Activated naive CD8-positive, alpha-beta T cell treated with anti-CD3 and anti-CD28 coated beads, Interleukin-2, amount 10 ng/mL, durations not matched to agents 7 days and 5 days (primary cell): ENCODE data around the gene PRPSAP2. TPM values are rescaled to one million over a fixed set of nuclear protein-coding genes. Genes with fewer than 3 reads are reported as not detected.

Experiments used
- ATAC-seq: fragments of 150-1000 bp; cut with Tn5 transposase; one replicate; pipeline ENCODE4 v1.10.0; 2021; ENCODE audit warnings: low read depth, moderate library complexity
- POLR2A ChIA-PET: fragments of 350-600 bp; sonication (Branson Sonifier 250); formaldehyde crosslinking; loops from one replicate; lab custom pipeline; 2021; ENCODE audit warnings: antibody characterized with exemption; lab: Charles Lee
- DNase-seq: peaks from one replicate; pipeline ENCODE4 v3.0.0; 2021
- H3K27ac Mint-ChIP-seq: one replicate; pipeline ENCODE4 v1.8.0; 2022; ENCODE audit warnings: mild to moderate bottlenecking, mixed read lengths
- H3K27me3 Mint-ChIP-seq: one replicate; pipeline ENCODE4 v1.8.0; 2022; ENCODE audit warnings: mild to moderate bottlenecking, moderate library complexity, mixed read lengths
- H3K36me3 Mint-ChIP-seq: one replicate; pipeline ENCODE4 v1.8.0; 2021; ENCODE audit warnings: mild to moderate bottlenecking, mixed read lengths
- H3K4me1 Mint-ChIP-seq: one replicate; pipeline ENCODE4 v1.8.0; 2021; ENCODE audit warnings: mixed read lengths
- H3K4me3 Mint-ChIP-seq: one replicate; pipeline ENCODE4 v1.8.0; 2022; ENCODE audit warnings: mild to moderate bottlenecking, moderate library complexity, mixed read lengths
- H3K9me3 Mint-ChIP-seq: one replicate; pipeline ENCODE4 v1.8.0; 2021; ENCODE audit warnings: mixed read lengths
- total RNA-seq, 2 experiments: library from RNA; stranded (reverse); gene quantifications; one replicate each; pipeline ENCODE4 v1.2.3, GENCODE V29; 2021

PRPSAP2 gene
- total RNA-seq, 2 experiments from 2014 or later, result 51.6 to 63.4 TPM

DNA sequence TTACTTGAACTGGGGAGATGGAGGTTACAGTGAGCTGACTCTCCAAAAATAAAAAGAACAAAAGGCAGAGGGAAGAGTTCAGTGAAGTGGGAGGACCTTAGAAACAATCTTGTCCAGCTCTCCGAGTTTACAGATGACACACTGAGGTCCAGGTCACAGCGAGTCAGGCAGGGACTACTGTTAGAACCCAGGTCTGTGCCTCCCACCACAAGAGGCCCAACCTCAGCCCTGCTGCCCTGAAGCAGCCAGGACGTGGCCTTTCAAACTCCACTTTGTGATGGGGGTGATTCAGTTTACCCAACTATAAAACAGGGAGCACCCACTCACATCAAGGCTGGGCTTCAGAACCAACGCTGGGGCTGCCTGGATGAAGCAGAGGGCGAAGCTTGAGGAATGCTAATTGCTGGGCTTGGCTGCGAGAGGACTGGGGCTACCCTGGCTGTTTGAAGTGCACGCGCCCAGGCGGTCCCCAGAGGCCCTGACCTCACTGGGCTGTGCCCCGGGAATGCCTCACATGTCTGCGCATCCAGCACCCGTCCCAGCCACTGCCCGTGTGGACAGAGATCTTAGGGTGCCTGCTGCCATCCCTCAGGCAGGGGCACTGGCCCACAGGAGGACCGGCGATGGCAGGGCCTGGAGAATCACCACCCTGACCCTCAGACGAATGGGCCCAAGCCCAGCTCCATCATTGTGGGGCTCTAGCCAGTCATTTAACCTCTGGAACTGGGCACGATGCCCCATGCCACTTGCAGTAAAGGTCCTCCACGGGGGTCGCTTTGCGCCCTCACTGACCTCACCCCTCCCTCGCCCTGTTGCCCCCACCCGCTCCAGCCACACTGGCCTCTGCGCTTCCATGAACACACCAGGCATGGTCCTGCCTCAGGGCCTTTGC lies 105.4 kb downstream of the PRPSAP2 start:
- Mint-ChIP-seq H3K27ac (no peak overlapping the region), H3K36me3 (no peaks in the 10 kb centered on the region), H3K9me3 (no peaks in the 10 kb centered on the region), H3K4me1 (peaks cover 3% of the 10 kb centered on the region), H3K27me3 (no peaks in the 10 kb centered on the region), H3K4me3 (no peak overlapping the region)
- DNase-seq (no peak), ATAC-seq (no peak)
- POLR2A ChIA-PET, result interaction anchor here (0.6 kb wide), 1 partner anchor 45 kb away, joined by 3 read pairs; no protein-coding TSS in a partner anchor

DNA sequence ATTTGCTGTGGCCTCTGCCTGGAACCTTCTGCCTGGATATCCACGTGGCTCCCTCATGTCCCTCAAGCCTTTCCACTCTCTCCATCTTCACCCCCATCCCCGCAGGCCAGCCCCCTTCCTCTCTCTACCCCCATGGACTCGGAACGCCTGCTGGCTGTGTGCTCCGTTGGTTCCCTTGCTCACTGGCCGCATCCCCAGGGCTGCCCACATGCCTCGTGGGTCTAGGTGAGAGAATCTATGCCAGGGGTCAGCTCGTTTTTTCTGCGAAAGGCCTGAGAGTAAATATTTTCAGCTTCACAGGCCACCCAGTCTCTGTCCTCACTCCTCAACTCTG lies 106.1 kb downstream of the PRPSAP2 start:
- no peak for ATAC-seq
- no peaks in the 10 kb centered on the region for H3K36me3 Mint-ChIP-seq
- no peaks in the 10 kb centered on the region for H3K27me3 Mint-ChIP-seq
- no peak for DNase-seq
- H3K4me3 Mint-ChIP-seq, result no peak overlapping the region
- H3K9me3 Mint-ChIP-seq, result no peaks in the 10 kb centered on the region
- H3K27ac Mint-ChIP-seq, result peak overlapping the region; percentile 7
- peaks cover 3% of the 10 kb centered on the region for H3K4me1 Mint-ChIP-seq
- POLR2A ChIA-PET, result interaction anchor here (0.6 kb wide), 1 partner anchor 44 kb away, joined by 3 read pairs; no protein-coding TSS in a partner anchor

DNA sequence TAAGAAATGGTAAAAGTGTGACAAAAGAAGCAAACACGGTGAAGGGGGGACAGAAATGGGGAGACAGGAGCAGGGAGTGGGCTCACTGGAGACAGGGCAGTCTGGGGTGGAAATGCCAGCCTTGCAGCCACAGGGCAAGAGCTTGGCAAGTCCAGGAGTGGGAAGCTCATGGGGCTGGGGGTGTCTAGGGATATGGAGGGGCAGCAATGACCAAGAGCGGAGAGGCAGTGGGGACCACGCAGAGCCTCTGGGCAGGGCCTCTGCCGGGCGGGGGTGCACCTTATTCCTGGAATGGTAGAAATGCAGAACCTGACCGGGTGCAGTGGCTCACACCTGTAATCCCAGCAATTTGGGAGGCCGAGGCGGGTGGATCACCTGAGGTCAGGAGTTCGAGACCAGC lies 106.6 kb downstream of the PRPSAP2 start:
- Mint-ChIP-seq H3K36me3 (no peaks in the 10 kb centered on the region), H3K4me1 (peaks cover 3% of the 10 kb centered on the region), H3K4me3 (no peak overlapping the region), H3K9me3 (no peaks in the 10 kb centered on the region), H3K27ac (no peak overlapping the region), H3K27me3 (no peaks in the 10 kb centered on the region)
- no peak for ATAC-seq
- DNase-seq, result no peak
- POLR2A ChIA-PET, result no interaction called here

DNA sequence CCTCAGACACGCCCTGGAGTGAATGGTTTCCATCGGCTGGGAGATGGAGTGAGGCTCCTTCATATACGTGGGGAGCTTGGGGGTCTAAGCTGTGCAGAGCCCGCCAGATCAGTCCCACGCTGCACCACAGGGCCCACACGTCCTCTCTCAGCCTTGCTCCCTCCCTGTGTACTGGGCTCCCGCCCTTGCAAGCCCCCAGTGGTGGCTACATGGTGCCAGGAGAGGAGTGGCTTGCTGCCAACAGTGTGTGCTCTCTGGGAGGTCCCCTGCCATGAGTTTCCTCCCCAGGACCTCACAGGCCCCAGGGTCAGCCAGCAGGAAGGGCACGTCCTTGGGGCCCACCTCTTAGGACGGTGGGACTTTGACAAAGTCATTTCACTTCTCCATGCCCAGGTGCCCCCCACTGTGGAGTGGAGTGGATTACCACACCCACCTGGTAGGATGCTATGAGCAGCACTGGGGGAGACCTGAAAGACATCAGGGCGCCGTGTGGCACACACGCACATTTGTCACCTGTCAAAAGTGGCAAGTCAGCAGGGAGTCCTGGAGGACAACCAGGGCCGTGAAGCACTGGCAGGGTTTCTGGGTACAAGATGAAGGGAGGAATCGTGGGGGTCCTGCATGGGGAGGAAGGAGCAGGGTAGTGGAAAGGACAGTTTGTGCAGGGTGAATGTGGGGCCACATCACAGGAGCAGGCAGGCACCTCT lies 107.8 kb downstream of the PRPSAP2 start:
- no peak overlapping the region for H3K27ac Mint-ChIP-seq
- POLR2A ChIA-PET, result no interaction called here
- no peaks in the 10 kb centered on the region for H3K27me3 Mint-ChIP-seq
- ATAC-seq (no peak), DNase-seq (no peak)
- H3K4me3 Mint-ChIP-seq, result no peak overlapping the region
- no peaks in the 10 kb centered on the region for H3K36me3 Mint-ChIP-seq
- H3K9me3 Mint-ChIP-seq, result no peaks in the 10 kb centered on the region
- peaks cover 3% of the 10 kb centered on the region for H3K4me1 Mint-ChIP-seq

DNA sequence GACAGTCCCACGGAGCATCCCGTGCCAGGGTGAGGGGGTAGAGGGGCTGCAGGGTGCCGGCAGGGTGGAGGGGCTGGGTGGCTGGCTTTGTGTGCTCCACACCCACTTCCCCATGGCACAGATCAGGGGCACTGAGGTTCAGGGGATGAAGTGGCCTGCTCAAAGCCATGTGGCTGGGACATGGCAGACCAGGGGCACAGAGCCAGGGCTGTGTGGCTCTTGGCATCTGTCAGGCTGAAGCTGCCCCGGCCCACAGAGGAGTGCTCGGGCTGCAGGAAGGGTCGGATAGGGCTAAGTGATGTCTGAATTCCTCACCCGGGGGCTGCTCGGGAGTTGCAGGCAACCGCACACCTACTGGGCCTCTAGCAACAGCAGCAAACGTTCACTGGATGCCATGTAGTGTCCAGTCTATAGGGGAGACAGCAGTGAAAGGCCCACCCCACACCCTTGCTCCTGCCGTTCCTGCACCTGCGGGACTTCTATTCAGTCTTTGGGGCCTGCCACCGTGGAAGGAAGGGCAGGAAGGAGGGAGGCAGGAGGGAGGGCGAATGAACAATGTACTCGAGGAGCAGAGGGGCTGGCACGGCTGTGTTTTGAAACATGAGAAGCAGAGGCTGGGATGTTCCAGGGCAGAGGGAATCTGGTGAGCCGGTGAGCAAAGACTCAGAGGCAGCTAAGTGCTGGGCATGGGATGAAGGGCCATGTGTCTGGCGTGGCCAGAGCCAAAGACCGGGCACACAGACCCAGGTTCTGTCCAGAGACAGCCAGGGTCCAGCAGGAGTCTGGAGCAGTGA lies 109.1 kb downstream of the PRPSAP2 start:
- no peak overlapping the region for H3K27ac Mint-ChIP-seq
- H3K9me3 Mint-ChIP-seq, result no peaks in the 10 kb centered on the region
- H3K36me3 Mint-ChIP-seq, result no peaks in the 10 kb centered on the region
- H3K27me3 Mint-ChIP-seq, result no peaks in the 10 kb centered on the region
- ATAC-seq, result no peak
- H3K4me3 Mint-ChIP-seq, result no peak overlapping the region
- POLR2A ChIA-PET, result no interaction called here
- DNase-seq, result no peak
- no peaks in the 10 kb centered on the region for H3K4me1 Mint-ChIP-seq

DNA sequence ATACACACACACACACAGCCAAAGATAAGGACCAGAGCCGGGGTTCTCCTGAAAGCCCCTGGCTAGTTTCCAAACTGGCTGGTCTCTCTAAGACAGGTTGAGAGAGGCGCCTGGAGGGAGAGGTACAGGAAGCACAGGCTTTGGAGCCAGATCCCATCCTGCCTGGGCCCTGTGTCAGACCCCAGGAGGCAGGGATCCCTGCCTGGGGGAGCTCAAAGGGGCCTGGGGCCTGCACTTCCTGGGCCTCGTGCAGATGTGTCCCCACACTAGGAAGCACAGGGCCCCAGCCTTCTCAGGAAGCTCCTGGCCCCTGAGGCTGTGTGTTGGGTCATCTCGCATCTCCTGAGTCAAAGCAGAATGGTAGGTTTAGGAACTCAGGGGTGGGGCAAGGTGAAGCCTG lies 110.0 kb downstream of the PRPSAP2 start:
- Mint-ChIP-seq H3K9me3 (no peaks in the 10 kb centered on the region), H3K4me1 (no peaks in the 10 kb centered on the region), H3K36me3 (no peaks in the 10 kb centered on the region), H3K27me3 (no peaks in the 10 kb centered on the region), H3K4me3 (no peak overlapping the region), H3K27ac (no peak overlapping the region)
- POLR2A ChIA-PET, result no interaction called here
- DNase-seq, result no peak
- no peak for ATAC-seq

DNA sequence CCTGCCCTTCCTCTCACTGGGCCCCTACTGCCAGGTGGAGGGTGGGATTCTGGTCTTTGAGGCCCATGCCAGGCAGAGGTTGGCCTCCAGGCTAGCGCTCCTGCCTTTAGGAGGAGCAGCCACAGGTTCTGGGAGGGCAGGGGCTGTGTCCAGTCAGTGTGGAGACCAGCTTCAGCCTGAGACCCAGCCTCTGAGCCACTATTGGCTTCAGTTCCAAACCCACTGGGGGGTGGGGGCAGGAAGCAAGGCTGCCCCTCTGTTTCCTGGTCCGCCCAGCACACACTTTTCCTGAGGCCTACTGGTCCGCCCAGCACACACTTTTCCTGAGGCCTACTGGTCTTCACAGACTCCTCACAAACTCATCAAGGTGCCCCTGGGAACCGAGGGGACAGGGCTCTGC lies 110.4 kb downstream of the PRPSAP2 start:
- no peak for ATAC-seq
- no peaks in the 10 kb centered on the region for H3K4me1 Mint-ChIP-seq
- no peaks in the 10 kb centered on the region for H3K36me3 Mint-ChIP-seq
- no peak overlapping the region for H3K4me3 Mint-ChIP-seq
- no peaks in the 10 kb centered on the region for H3K9me3 Mint-ChIP-seq
- no peaks in the 10 kb centered on the region for H3K27me3 Mint-ChIP-seq
- DNase-seq, result no peak
- POLR2A ChIA-PET, result no interaction called here
- H3K27ac Mint-ChIP-seq, result no peak overlapping the region

DNA sequence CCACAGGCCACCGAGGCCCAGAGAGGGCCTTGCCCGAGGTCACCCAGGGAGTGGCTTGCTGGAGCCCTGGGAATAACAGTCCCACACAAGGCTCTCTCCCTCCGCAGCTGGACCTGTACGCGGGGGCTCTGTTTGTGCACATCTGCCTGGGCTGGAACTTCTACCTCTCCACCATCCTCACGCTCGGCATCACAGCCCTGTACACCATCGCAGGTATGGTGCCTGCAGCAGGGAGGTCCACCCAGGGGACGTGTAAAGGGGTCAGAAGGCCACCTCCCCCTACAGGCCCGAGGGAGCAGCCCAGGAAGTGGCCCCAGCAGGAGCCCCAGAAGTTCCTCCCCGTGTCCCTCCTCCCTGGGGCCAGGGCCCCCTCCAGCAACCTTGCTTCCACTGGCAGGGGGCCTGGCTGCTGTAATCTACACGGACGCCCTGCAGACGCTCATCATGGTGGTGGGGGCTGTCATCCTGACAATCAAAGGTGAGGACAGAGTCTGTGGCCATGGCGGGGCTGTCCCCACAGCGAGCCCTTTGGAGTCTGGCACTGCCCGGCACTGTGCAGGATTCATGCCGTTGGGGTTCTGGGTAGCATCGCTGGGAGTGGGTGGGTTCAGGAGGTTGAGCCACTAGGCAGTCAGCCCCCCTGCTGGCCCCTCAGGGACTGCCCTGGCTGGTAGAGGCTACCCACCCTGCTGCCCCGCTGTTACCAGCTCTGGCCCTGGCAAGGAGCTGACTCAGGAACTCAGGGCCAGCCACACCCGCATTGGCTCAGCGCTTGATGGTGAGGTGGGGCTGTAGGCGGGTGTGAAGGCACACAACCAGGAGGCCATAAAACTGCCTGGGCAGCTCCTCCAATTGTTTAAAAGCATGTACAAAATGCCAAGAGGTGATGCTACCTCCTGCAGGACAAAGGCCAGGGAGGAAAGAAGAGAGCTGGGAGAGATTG lies 111.3 kb downstream of the PRPSAP2 start:
- POLR2A ChIA-PET, result interaction anchor here (1.3 kb wide), 1 partner anchor 14 kb away, joined by 3 read pairs; no protein-coding TSS in a partner anchor
- no peak overlapping the region for H3K27ac Mint-ChIP-seq

DNA sequence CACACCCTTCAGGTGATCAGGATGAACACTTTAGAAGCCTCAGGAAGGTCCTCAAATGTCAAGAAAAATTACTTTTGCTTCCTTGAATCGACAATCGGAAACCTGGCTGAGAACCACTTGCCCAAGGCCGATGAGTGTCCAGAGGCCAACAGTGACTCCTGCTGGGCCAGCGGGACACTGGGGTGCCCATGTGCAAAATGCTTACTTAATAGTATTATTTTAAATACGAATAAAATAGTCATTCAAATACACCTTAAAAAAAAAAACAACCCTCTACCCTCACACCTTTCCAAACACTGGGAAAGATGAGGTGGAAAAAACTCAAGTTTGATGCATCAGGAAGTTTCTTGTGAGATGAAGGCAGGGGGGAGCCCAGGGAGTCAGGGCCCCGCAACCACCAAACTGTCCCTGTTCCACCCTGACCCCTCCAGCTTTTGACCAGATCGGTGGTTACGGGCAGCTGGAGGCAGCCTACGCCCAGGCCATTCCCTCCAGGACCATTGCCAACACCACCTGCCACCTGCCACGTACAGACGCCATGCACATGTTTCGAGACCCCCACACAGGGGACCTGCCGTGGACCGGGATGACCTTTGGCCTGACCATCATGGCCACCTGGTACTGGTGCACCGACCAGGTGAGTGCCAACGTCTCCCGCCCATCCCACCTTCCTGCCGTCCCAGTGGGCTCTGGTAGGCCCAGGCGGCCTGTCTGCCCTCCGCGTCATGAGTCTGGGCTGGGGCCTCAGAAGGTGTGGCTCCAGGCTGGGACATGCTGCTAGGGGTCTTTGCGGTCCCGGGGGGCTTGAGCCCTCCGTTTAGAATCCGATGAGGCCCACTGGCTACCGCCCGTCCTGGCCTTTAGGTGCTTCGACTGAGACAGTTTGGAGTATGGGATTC lies 112.9 kb downstream of the PRPSAP2 start:
- DNase-seq (no peak), ATAC-seq (no peak)
- Mint-ChIP-seq H3K4me3 (no peak overlapping the region), H3K27ac (no peak overlapping the region), H3K9me3 (no peaks in the 10 kb centered on the region), H3K4me1 (no peaks in the 10 kb centered on the region), H3K27me3 (no peaks in the 10 kb centered on the region), H3K36me3 (no peaks in the 10 kb centered on the region)
- POLR2A ChIA-PET, result interaction anchor here (1.3 kb wide), 1 partner anchor 15 kb away, joined by 3 read pairs; no protein-coding TSS in a partner anchor

More for the DNA sequence above, 111.3 kb downstream of the PRPSAP2 start:
- no peaks in the 10 kb centered on the region for H3K36me3 Mint-ChIP-seq
- no peak for DNase-seq
- H3K4me1 Mint-ChIP-seq, result no peaks in the 10 kb centered on the region
- H3K9me3 Mint-ChIP-seq, result no peaks in the 10 kb centered on the region
- no peak for ATAC-seq
- no peaks in the 10 kb centered on the region for H3K27me3 Mint-ChIP-seq
- no peak overlapping the region for H3K4me3 Mint-ChIP-seq

DNA sequence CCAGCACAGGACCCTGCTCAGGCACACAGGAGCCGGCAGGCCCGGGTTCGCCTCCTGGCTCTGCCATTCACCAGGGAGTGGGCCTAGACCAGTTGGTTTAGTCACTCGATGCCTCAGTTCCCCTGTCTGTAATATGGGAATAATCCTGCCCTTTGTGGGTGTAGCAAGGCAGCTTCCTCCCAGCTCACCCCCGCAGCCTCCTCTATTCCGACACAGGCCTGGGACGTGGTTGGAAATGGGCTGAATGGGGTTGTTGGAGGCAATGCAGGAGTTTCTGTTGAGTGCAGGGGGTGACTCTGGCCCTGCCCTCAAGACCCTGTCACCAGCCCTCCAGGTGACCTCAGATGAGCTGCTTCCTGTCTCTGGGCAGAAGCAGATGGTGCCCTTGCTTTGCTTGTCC lies 113.9 kb downstream of the PRPSAP2 start:
- POLR2A ChIA-PET, result no interaction called here
- ATAC-seq, result no peak
- no peaks in the 10 kb centered on the region for H3K27me3 Mint-ChIP-seq
- no peak overlapping the region for H3K27ac Mint-ChIP-seq
- no peak overlapping the region for H3K4me3 Mint-ChIP-seq
- no peaks in the 10 kb centered on the region for H3K36me3 Mint-ChIP-seq
- H3K4me1 Mint-ChIP-seq, result no peaks in the 10 kb centered on the region
- H3K9me3 Mint-ChIP-seq, result no peaks in the 10 kb centered on the region
- DNase-seq, result no peak

DNA sequence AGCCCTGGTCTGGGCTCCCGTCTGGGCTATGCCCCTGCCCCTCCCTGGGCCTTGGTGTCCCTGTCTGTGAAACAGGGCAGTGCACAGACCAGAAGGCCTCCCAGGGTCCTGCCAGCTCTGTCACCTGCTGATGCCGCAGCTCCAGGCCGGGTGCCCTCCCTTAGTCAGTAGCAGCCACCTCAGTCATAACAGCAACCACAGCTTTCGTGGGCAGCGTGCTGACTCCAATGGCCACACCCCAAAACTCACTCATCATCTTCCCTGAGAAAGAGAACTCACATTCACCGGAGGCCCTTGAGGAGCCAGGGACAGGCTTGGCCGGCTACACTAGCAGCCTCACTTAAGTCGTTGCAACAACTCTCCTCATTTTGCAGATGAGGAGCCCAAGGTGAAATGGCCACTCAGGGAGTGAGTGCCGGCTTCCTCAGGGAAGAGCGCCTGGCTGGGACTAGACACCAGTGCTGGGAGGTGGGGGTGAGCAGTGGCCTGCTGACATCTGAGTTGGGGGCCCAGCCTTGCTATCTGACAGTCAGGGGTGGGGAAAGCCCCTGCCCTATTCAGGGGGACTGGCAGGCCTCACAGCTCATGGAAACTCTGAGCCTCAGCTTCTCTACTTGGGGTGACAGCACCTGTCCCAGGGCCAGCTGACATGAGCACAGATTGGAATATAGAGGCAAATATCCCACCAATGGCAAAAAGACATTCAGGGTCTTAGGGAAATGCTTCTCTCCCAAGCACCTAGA lies 116.6 kb downstream of the PRPSAP2 start:
- H3K4me3 Mint-ChIP-seq, result no peak overlapping the region
- DNase-seq, result no peak
- POLR2A ChIA-PET, result no interaction called here
- H3K27me3 Mint-ChIP-seq, result no peaks in the 10 kb centered on the region
- no peaks in the 10 kb centered on the region for H3K4me1 Mint-ChIP-seq
- H3K9me3 Mint-ChIP-seq, result no peaks in the 10 kb centered on the region
- no peak overlapping the region for H3K27ac Mint-ChIP-seq
- ATAC-seq, result no peak
- H3K36me3 Mint-ChIP-seq, result no peaks in the 10 kb centered on the region
